ENCODE measurements around the gene HINT2. TPM values are rescaled to one million over a fixed set of nuclear protein-coding genes. Genes with fewer than 3 reads are reported as not detected.

The HINT2 gene
- total RNA-seq, 4 donors from 2014 or later = 11.4 to 58.2 (median 50.6) TPM

GRCh38 chr9:35789541-35789940, 25.3 kb downstream of the HINT2 start:
- Histone ChIP-seq H3K4me3 (replicated peaks in 1 of 3) (no peak overlapping the region), H3K27ac (no peak overlapping the region), H3K27me3 (no peaks in the 10 kb centered on the region), H3K36me3 (no peaks in the 10 kb centered on the region), H3K4me1 (peaks cover 8 to 13% of the 10 kb centered on the region in 2 donors), H3K9me3 (no peaks in the 10 kb centered on the region)
- intact Hi-C loops (cut with DNase I) = loop anchor here (2.0 kb wide), 1 partner anchor 93 kb away; no protein-coding TSS in a partner anchor
- TF ChIP-seq CTCF (IDR thresholded peaks at IDR 0.05) (no peak), POLR2A (IDR thresholded peaks at IDR 0.05) (no peak)
- no peak for DNase-seq
- WGBS, 2 donors = 94 to 97% methylated on average over 2 of the region's 2 CpGs

- H3K4me1 ChIP-seq = no peaks in the 10 kb centered on the region
- no peak for DNase-seq
- intact Hi-C loops (cut with DNase I) = no loop called here
- H3K36me3 ChIP-seq = no peaks in the 10 kb centered on the region
- H3K4me3 ChIP-seq (replicated peaks in 1 of 3) = no peak overlapping the region
- TF ChIP-seq POLR2A (IDR thresholded peaks at IDR 0.05) (no peak), CTCF (IDR thresholded peaks at IDR 0.05) (no peak)
- no peak overlapping the region for H3K27ac ChIP-seq
- H3K9me3 ChIP-seq = no peaks in the 10 kb centered on the region
- H3K27me3 ChIP-seq = no peaks in the 10 kb centered on the region
These were observed 31.4 kb downstream of the HINT2 start for GRCh38 chr9:35783418-35783817.

- intact Hi-C loops (cut with DNase I) = no loop called here
- DNase-seq = no peak
- no peak overlapping the region for H3K27ac ChIP-seq
- 78 to 82% methylated on average over 2 of the region's 2 CpGs for WGBS, 2 donors
- no peaks in the 10 kb centered on the region for H3K27me3 ChIP-seq
- H3K36me3 ChIP-seq = no peaks in the 10 kb centered on the region
- H3K4me3 ChIP-seq (replicated peaks in 1 of 3) = no peak overlapping the region
- TF ChIP-seq POLR2A (IDR thresholded peaks at IDR 0.05) (no peak), CTCF (IDR thresholded peaks at IDR 0.05) (no peak)
- H3K4me1 ChIP-seq = no peaks in the 10 kb centered on the region
- no peaks in the 10 kb centered on the region for H3K9me3 ChIP-seq
These were observed 33.8 kb downstream of the HINT2 start for GRCh38 chr9:35781066-35781465.

GRCh38 chr9:35778496-35778895, 36.3 kb downstream of the HINT2 start:
- Histone ChIP-seq H3K9me3 (no peaks in the 10 kb centered on the region), H3K4me3 (replicated peaks in 1 of 3) (no peak overlapping the region), H3K36me3 (no peaks in the 10 kb centered on the region), H3K4me1 (no peaks in the 10 kb centered on the region), H3K27ac (no peak overlapping the region), H3K27me3 (no peaks in the 10 kb centered on the region)
- DNase-seq = no peak
- intact Hi-C loops (cut with DNase I) = no loop called here
- 90 to 94% methylated on average over 3 of the region's 3 CpGs for WGBS, 2 donors
- TF ChIP-seq POLR2A (IDR thresholded peaks at IDR 0.05) (no peak), CTCF (IDR thresholded peaks at IDR 0.05) (no peak)

GRCh38 chr9:35776018-35776417, 38.8 kb downstream of the HINT2 start:
- TF ChIP-seq CTCF (IDR thresholded peaks at IDR 0.05) (no peak), POLR2A (IDR thresholded peaks at IDR 0.05) (no peak)
- H3K4me1 ChIP-seq = peaks cover 10 to 11% of the 10 kb centered on the region in 2 donors
- no peak for DNase-seq
- H3K4me3 ChIP-seq (replicated peaks in 1 of 3) = no peak overlapping the region
- no peaks in the 10 kb centered on the region for H3K9me3 ChIP-seq
- no peaks in the 10 kb centered on the region for H3K36me3 ChIP-seq
- 68 to 74% methylated on average over 4 of the region's 4 CpGs for WGBS, 2 donors
- peak overlapping the region in 1 of 3 donors; percentile 32 for H3K27ac ChIP-seq
- no peaks in the 10 kb centered on the region for H3K27me3 ChIP-seq
- intact Hi-C loops (cut with DNase I) = no loop called here
